Subcutaneous abdominal adipose tissue (tissue), 5 donors: ENCODE results near the gene GOLPH3.
"Not testable (repeated sequence)": the region's sequence is repeated elsewhere in the genome, so short reads cannot be mapped to it uniquely, and the experiment has no call there.

ENCODE experiments used
- H3K27ac ChIP-seq: one replicate; pipeline ENCODE4 v1.7.0; 2013; ENCODE audit warnings: low read depth, mild to moderate bottlenecking, inconsistent platforms, low read length, moderate library complexity
- H3K27me3 ChIP-seq, 5 donors: one replicate each; pipeline ENCODE4 v1.7.0; 2013; ENCODE audit warnings: low read length in 5 of 5, inconsistent platforms in 1 of 5; ENCODE audit not compliant: control insufficient read depth in 5 of 5, insufficient read depth in 4 of 5
- H3K36me3 ChIP-seq, 5 donors: one replicate each; pipeline ENCODE4 v1.7.0; 2013; ENCODE audit warnings: low read length in 5 of 5; ENCODE audit not compliant: control insufficient read depth in 5 of 5, insufficient read depth in 5 of 5
- H3K4me1 ChIP-seq, 5 donors: one replicate each; pipeline ENCODE4 v1.7.0; 2013; ENCODE audit warnings: low read length in 5 of 5, mild to moderate bottlenecking in 3 of 5, moderate library complexity in 1 of 5; ENCODE audit not compliant: control insufficient read depth in 5 of 5, insufficient read depth in 5 of 5
- H3K4me3 ChIP-seq, 5 donors: one replicate each; pipeline ENCODE4 v1.7.0; 2013; ENCODE audit warnings: low read length in 5 of 5, low read depth in 1 of 5
- H3K9ac ChIP-seq, 5 donors: one replicate each; pipeline ENCODE4 v1.7.0; 2013; ENCODE audit warnings: low read length in 5 of 5, mild to moderate bottlenecking in 4 of 5, moderate library complexity in 3 of 5
- H3K9me3 ChIP-seq, 5 donors: one replicate each; pipeline ENCODE4 v1.7.0; 2013; ENCODE audit warnings: low read length in 5 of 5; ENCODE audit not compliant: control insufficient read depth in 5 of 5
- donor health status: healthy.
- donor health status: healthy.
- donor health status: healthy.
- donor health status: healthy.
- donor health status: healthy.

The GOLPH3 gene

GRCh38 chr5:32082701-32083100 is 91.4 kb downstream of the GOLPH3 start:
- H3K36me3 ChIP-seq: peaks cover 0 to 39% (median 30%) of the 10 kb centered on the region in 5 donors
- peak overlapping the region; percentile 23 for H3K27ac ChIP-seq
- no peak overlapping the region for H3K4me3 ChIP-seq
- H3K9me3 ChIP-seq: no peaks in the 10 kb centered on the region
- no peaks in the 10 kb centered on the region for H3K27me3 ChIP-seq
- peaks cover 2 to 7% (median 6%) of the 10 kb centered on the region in 5 donors for H3K4me1 ChIP-seq
- peak overlapping the region in 1 of 5 donors; percentile 19 for H3K9ac ChIP-seq

- H3K4me1 ChIP-seq: peaks cover 2 to 16% (median 15%) of the 10 kb centered on the region in 5 donors
- not testable (repeated sequence) for H3K27ac ChIP-seq, H3K4me3 ChIP-seq, H3K9ac ChIP-seq, H3K27me3 ChIP-seq, H3K9me3 ChIP-seq
- peaks cover under 1 to 29% (median 18%) of the 10 kb centered on the region in 5 donors for H3K36me3 ChIP-seq
Measured at GRCh38 chr5:32080565-32080964, 93.6 kb downstream of the GOLPH3 start.

GRCh38 chr5:32078855-32079254 is 95.3 kb downstream of the GOLPH3 start:
- not testable (repeated sequence) for H3K4me3 ChIP-seq, H3K27ac ChIP-seq, H3K27me3 ChIP-seq, H3K9me3 ChIP-seq, H3K9ac ChIP-seq
- Histone ChIP-seq H3K4me1 (peaks cover 0 to 10% (median 9%) of the 10 kb centered on the region in 5 donors), H3K36me3 (peaks cover 4 to 42% (median 30%) of the 10 kb centered on the region in 5 donors)

GRCh38 chr5:32076699-32077695 is 97.1 kb downstream of the GOLPH3 start:
- Histone ChIP-seq H3K9ac (peak overlapping the region in 1 of 5 donors; percentile 12), H3K4me1 (peaks cover 0 to 9% (median 7%) of the 10 kb centered on the region in 5 donors), H3K4me3 (no peak overlapping the region)

More at GRCh38 chr5:32076699-32077695, 97.1 kb downstream of the GOLPH3 start:
- Histone ChIP-seq H3K9me3 (no peaks in the 10 kb centered on the region), H3K27ac (peak overlapping the region; percentile 72), H3K36me3 (peaks cover 4 to 55% (median 38%) of the 10 kb centered on the region in 5 donors), H3K27me3 (no peaks in the 10 kb centered on the region)
